HG03108 (cell line): ENCODE data around the gene LGALS1.

Experiments
- ATAC-seq: cut with Tn5 transposase; IDR thresholded peaks from one replicate; pipeline ENCODE4 v1.9.1; 2021; ENCODE audit warnings: moderate library complexity; ENCODE audit not compliant: unreplicated experiment

LGALS1 gene

GRCh38 chr22:37674951-37675929, at the start of gene LGALS1:
Gene LGALS1, plus strand, starts transcription at chr22:37675636. Its CDS starts 67 bp downstream, at chr22:37675703.
- peak; percentile 54 for ATAC-seq

GRCh38 chr22:37625737-37626136, 49.7 kb upstream of the LGALS1 start:
- no peak for ATAC-seq

- ATAC-seq = no peak
These were observed 49.3 kb upstream of the LGALS1 start for GRCh38 chr22:37626144-37626543.

GRCh38 chr22:37626556-37627075, 48.8 kb upstream of the LGALS1 start:
- no peak for ATAC-seq

- ATAC-seq = no peak
These were observed 48.3 kb upstream of the LGALS1 start for GRCh38 chr22:37627121-37627520.

- no peak for ATAC-seq
These were observed 47.9 kb upstream of the LGALS1 start for GRCh38 chr22:37627545-37627944.

GRCh38 chr22:37628830-37629229, 46.6 kb upstream of the LGALS1 start:
- no peak for ATAC-seq

- no peak for ATAC-seq
These were observed 45.5 kb upstream of the LGALS1 start for GRCh38 chr22:37629928-37630327.

- ATAC-seq = no peak
These were observed 44.5 kb upstream of the LGALS1 start for GRCh38 chr22:37630839-37631435.

GRCh38 chr22:37631448-37632173, 43.8 kb upstream of the LGALS1 start:
- ATAC-seq = no peak

GRCh38 chr22:37632174-37633088, 43.0 kb upstream of the LGALS1 start:
- ATAC-seq = peak; percentile 3

GRCh38 chr22:37633089-37633624, 42.3 kb upstream of the LGALS1 start:
- ATAC-seq = peak; percentile 50

- peak; percentile 43 for ATAC-seq
These were observed 41.6 kb upstream of the LGALS1 start for GRCh38 chr22:37633625-37634416.

- ATAC-seq = no peak
These were observed 41.0 kb upstream of the LGALS1 start for GRCh38 chr22:37634417-37634924.

- ATAC-seq = no peak
These were observed 40.3 kb upstream of the LGALS1 start for GRCh38 chr22:37635157-37635556.

GRCh38 chr22:37636186-37636948, 39.1 kb upstream of the LGALS1 start:
- ATAC-seq = no peak

- ATAC-seq = no peak
These were observed 38.5 kb upstream of the LGALS1 start for GRCh38 chr22:37636949-37637273.

GRCh38 chr22:37638391-37639069, 36.9 kb upstream of the LGALS1 start:
- no peak for ATAC-seq
